PC-9 (cell line): Measurements from ENCODE around the gene ANKRD52. TPM values are rescaled to one million over a fixed set of nuclear protein-coding genes. Genes with fewer than 3 reads are reported as not detected.

Source experiments
- BruUV-seq: library from RNA; stranded (reverse); fragments of 400-500 nt; replicated peaks from 2 replicates; lab custom pipeline; 2021; lab: Mats Ljungman, UMichigan
- CTCF ChIA-PET: fragments of 300-600 bp; sonication (Branson Sonifier 250); formaldehyde crosslinking; loops from one replicate; lab custom pipeline; 2022; ENCODE audit warnings: antibody characterized with exemption; lab: Charles Lee
- POLR2A ChIA-PET: fragments of 300-600 bp; sonication (Branson Sonifier 250); formaldehyde crosslinking; loops from one replicate; lab custom pipeline; 2022; ENCODE audit warnings: antibody characterized with exemption; ENCODE audit not compliant: unreplicated experiment; lab: Charles Lee
- DNase-seq, 2 experiments: peaks; one replicate each; pipeline versions ENCODE4 v3.0.0 to v3.0.0-alpha.2; 2015 to 2022; ENCODE audit warnings: mixed read lengths in 1 of 2
- H2AFZ ChIP-seq: fragments of 200-600 bp; sonication (generic); 2 replicates; pipeline ENCODE4 v1.8.1; 2017; ENCODE audit warnings: antibody characterized with exemption
- H3F3A ChIP-seq: fragments of 200-600 bp; sonication (generic); 2 replicates; pipeline ENCODE4 v1.8.1; 2017; ENCODE audit warnings: antibody characterized with exemption, mild to moderate bottlenecking, low read depth; ENCODE audit not compliant: insufficient read depth
- H3K27ac ChIP-seq: fragments of 200-600 bp; sonication (generic); 2 replicates; pipeline ENCODE4 v1.6.1; 2016; ENCODE audit warnings: mixed run types
- H3K27me3 ChIP-seq: fragments of 200-600 bp; sonication (generic); 2 replicates; pipeline ENCODE4 v1.6.1; 2016; ENCODE audit warnings: low read depth, mixed run types; ENCODE audit not compliant: insufficient read depth
- H3K36me3 ChIP-seq: fragments of 200-600 bp; sonication (generic); 2 replicates; pipeline ENCODE4 v1.6.1; 2016; ENCODE audit warnings: low read depth, mixed run types
- H3K4me1 ChIP-seq: fragments of 200-600 bp; sonication (generic); replicated peaks from 2 replicates; pipeline ENCODE4 v1.6.1; 2016; ENCODE audit warnings: mixed run types; ENCODE audit not compliant: insufficient read depth
- H3K4me2 ChIP-seq: fragments of 200-600 bp; sonication (generic); 2 replicates; pipeline ENCODE4 v1.6.1; 2017; ENCODE audit warnings: mixed run types
- H3K4me3 ChIP-seq: fragments of 200-600 bp; sonication (generic); 2 replicates; pipeline ENCODE4 v1.6.1; 2016; ENCODE audit warnings: mixed run types
- H3K79me2 ChIP-seq: fragments of 200-600 bp; sonication (generic); 2 replicates; pipeline ENCODE4 v1.6.1; 2017; ENCODE audit warnings: low read depth, mixed run types
- H3K9me2 ChIP-seq: fragments of 200-600 bp; sonication (generic); 2 replicates; pipeline ENCODE4 v1.8.1; 2017; ENCODE audit warnings: mild to moderate bottlenecking; ENCODE audit not compliant: insufficient read depth
- H3K9me3 ChIP-seq: fragments of 200-600 bp; sonication (generic); 2 replicates; pipeline ENCODE4 v1.8.1; 2016; ENCODE audit warnings: low read depth; ENCODE audit not compliant: insufficient read depth
- H4K20me1 ChIP-seq: fragments of 200-600 bp; sonication (generic); 2 replicates; pipeline ENCODE4 v1.8.1; 2017; ENCODE audit not compliant: insufficient read depth
- EZH2 ChIP-seq: fragments of 200-600 bp; sonication (generic); IDR thresholded peaks from 2 replicates; pipeline ENCODE4 v1.8.0; 2017; ENCODE audit warnings: antibody characterized with exemption, low read depth
- intact Hi-C: fragments of 100-400 bp; cut with micrococcal nuclease; formaldehyde crosslinking; loops from one replicate; pipeline ENCODE4 v1.10.0; 2022; ENCODE audit not compliant: unreplicated experiment
- total RNA-seq: library from RNA; stranded (reverse); gene quantifications from 2 replicates; pipeline ENCODE4 v1.2.3, GENCODE V29; 2021
- TF ChIP-seq, protein P1 (sequence below): fragments of 200-600 bp; sonication (generic); conservative IDR thresholded peaks from 2 replicates; pipeline ENCODE4 v1.6.1; 2017; ENCODE audit warnings: mixed run types, antibody characterized with exemption, mild to moderate bottlenecking, moderate library complexity

The ANKRD52 gene
- total RNA-seq, 1 experiment from 2014 or later, result 59.4 TPM

DNA sequence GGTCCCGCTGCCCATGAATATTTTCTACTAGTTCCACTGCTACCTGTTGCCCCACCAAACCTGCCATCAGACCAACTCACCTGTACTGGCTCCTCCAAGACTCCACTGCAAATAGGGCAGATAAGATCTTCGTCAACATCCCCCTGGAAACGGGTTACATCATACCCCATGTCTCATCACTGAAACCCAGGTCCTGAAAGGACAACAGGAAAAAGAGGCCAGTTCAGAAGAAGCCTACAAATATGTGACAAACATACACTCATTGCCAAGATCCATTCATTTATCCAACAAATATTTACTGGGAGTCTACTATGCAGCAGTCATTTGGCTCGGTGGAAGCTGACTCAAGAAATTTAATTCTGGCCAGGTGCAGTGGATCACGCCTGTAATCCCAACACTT, 44.3 kb downstream of the ANKRD52 start:
- H3K4me2 ChIP-seq, result no peak overlapping the region
- H3K9me3 ChIP-seq, result no peaks in the 10 kb centered on the region
- no peaks in the 10 kb centered on the region for H3K9me2 ChIP-seq
- H3K27me3 ChIP-seq, result no peaks in the 10 kb centered on the region
- no peaks in the 10 kb centered on the region for H3K4me1 ChIP-seq
- no peak for DNase-seq
- no peaks in the 10 kb centered on the region for H3F3A ChIP-seq
- no peak overlapping the region for H2AFZ ChIP-seq
- POLR2A ChIA-PET, result interaction anchor here (0.6 to 0.7 kb wide), 2 partner anchors 11 to 53 kb away, joined by 3 to 11 read pairs; no protein-coding TSS in a partner anchor
- no TSS peak for BruUV-seq
- H3K36me3 ChIP-seq, result peaks cover 19% of the 10 kb centered on the region
- no peak overlapping the region for H3K4me3 ChIP-seq
- intact Hi-C loops, result no loop called here
- no peaks in the 10 kb centered on the region for H4K20me1 ChIP-seq
- TF ChIP-seq, protein P1, sequence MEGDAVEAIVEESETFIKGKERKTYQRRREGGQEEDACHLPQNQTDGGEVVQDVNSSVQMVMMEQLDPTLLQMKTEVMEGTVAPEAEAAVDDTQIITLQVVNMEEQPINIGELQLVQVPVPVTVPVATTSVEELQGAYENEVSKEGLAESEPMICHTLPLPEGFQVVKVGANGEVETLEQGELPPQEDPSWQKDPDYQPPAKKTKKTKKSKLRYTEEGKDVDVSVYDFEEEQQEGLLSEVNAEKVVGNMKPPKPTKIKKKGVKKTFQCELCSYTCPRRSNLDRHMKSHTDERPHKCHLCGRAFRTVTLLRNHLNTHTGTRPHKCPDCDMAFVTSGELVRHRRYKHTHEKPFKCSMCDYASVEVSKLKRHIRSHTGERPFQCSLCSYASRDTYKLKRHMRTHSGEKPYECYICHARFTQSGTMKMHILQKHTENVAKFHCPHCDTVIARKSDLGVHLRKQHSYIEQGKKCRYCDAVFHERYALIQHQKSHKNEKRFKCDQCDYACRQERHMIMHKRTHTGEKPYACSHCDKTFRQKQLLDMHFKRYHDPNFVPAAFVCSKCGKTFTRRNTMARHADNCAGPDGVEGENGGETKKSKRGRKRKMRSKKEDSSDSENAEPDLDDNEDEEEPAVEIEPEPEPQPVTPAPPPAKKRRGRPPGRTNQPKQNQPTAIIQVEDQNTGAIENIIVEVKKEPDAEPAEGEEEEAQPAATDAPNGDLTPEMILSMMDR, result no peak
- no peak for TF ChIP-seq EZH2
- CTCF ChIA-PET, result no interaction called here
- 0 out of 2 replicates have a peak, but pooled peaks cover 6% of the 10 kb centered on the region for H3K79me2 ChIP-seq
- H3K27ac ChIP-seq, result no peak overlapping the region

DNA sequence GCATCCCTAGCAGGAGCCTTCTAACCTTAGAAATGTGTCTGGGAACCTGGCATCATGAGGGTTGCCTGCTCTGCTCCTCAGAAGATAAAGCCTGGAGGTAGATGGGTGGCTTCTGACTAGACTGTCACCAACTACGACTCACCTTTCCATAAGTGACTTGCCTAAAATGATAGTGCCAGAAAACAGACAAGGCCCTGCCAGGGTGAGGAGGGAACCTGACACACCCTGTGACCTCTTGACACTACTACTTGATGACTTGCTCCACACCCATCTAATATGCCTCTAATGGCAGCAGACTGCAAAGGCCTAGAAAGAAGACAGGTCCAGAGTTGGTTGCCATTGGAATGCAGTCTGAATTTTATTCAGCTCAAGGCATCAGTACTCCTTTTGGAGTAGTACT, 45.8 kb downstream of the ANKRD52 start:
- Histone ChIP-seq H3K9me2 (no peaks in the 10 kb centered on the region), H3K36me3 (peaks cover 25% of the 10 kb centered on the region), H3K9me3 (no peaks in the 10 kb centered on the region), H4K20me1 (no peaks in the 10 kb centered on the region), H3K27ac (no peak overlapping the region), H3K27me3 (no peaks in the 10 kb centered on the region), H3K79me2 (0 out of 2 replicates have a peak, but pooled peaks cover under 1% of the 10 kb centered on the region), H2AFZ (no peak overlapping the region), H3K4me3 (no peak overlapping the region), H3K4me2 (no peak overlapping the region), H3F3A (no peaks in the 10 kb centered on the region), H3K4me1 (no peaks in the 10 kb centered on the region)
- intact Hi-C loops, result no loop called here
- no TSS peak for BruUV-seq
- ChIA-PET CTCF (interaction anchor here (0.7 kb wide), 1 partner anchor 467 kb away, joined by 3 read pairs; no protein-coding TSS in a partner anchor), POLR2A (no interaction called here)
- no peak for DNase-seq
- TF ChIP-seq, protein P1, result no peak
- TF ChIP-seq EZH2, result no peak

DNA sequence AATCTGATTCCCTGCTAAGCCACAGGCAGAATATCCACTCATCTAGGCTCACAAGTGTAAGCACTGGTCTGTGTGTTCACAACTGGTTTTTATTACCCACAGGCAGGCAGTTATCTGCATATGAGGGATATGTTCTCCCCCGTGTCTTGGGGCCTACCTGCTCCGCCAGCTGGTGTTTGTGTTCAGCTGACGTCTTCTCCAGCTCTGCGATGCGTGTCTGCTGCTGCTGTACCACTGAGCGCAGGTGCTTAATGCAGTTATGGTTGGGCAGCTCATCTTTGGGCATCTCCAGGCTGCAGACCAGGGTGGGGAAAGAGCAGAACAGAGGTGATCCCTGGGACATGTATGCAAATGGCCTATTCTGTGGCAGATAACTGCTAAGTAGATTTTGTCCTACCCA, 50.2 kb downstream of the ANKRD52 start:
- CTCF ChIA-PET, result interaction anchor here (0.7 kb wide), 1 partner anchor 33 kb away, joined by 4 read pairs; no protein-coding TSS in a partner anchor
- intact Hi-C loops, result no loop called here

More for the DNA sequence above, 50.2 kb downstream of the ANKRD52 start:
- H4K20me1 ChIP-seq, result peaks cover 5% of the 10 kb centered on the region; the same call in 1 of the 2 replicates
- BruUV-seq, result no TSS peak
- H3K27me3 ChIP-seq, result no peaks in the 10 kb centered on the region
- no peaks in the 10 kb centered on the region for H3K9me3 ChIP-seq
- no peak overlapping the region for H3K4me2 ChIP-seq
- H2AFZ ChIP-seq, result no peak overlapping the region
- peaks cover 14% of the 10 kb centered on the region; the same call in 1 of the 2 replicates for H3K36me3 ChIP-seq
- no peaks in the 10 kb centered on the region for H3K4me1 ChIP-seq
- DNase-seq, result no peak
- H3K79me2 ChIP-seq, result no peaks in the 10 kb centered on the region
- no peak overlapping the region for H3K4me3 ChIP-seq
- POLR2A ChIA-PET, result no interaction called here
- no peak overlapping the region for H3K27ac ChIP-seq
- no peaks in the 10 kb centered on the region for H3K9me2 ChIP-seq
- TF ChIP-seq EZH2, result no peak
- TF ChIP-seq, protein P1, result no peak
- H3F3A ChIP-seq, result peaks cover 2% of the 10 kb centered on the region; the same call in 1 of the 2 replicates
